Stimulated activated CD4-positive, alpha-beta T cell treated with anti-CD3 and anti-CD28 coated beads, Interleukin-12 subunit alpha, Interleukin-12 subunit beta, amount 100 ng/mL, for 4 hours (primary cell): ENCODE measurements around the gene NOL6.
"Not testable (repeated sequence)": the region's sequence is repeated elsewhere in the genome, so short reads cannot be mapped to it uniquely, and the experiment has no call there.

Source experiments
- DNase-seq: peaks from one replicate; pipeline ENCODE4 v3.0.0-alpha.2; 2020

Gene NOL6

GRCh38 chr9:33431420-33431819, 42.3 kb downstream of the NOL6 start:
- DNase-seq, result no peak

DNA sequence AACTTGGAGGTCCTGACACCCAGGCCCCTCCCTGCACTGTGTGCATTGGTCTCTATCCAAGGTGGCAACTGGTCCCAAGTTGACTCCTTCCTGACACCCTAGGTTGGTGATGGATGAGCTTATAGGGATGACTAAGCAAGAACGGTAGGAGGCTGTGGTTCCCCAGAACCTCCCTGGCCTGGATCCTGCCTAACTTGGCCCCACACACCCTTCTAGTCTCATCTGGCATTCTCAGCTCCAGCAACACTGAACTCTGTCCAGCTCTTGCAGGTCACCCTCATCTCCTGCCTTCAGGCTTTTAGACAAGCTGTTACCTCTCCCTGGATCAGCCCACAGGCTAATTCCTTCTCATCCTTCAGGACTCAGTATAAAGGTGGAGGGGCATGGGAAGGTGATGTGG, 42.8 kb downstream of the NOL6 start:
- DNase-seq, result no peak

GRCh38 chr9:33429256-33429985, 44.3 kb downstream of the NOL6 start:
- no peak for DNase-seq

DNA sequence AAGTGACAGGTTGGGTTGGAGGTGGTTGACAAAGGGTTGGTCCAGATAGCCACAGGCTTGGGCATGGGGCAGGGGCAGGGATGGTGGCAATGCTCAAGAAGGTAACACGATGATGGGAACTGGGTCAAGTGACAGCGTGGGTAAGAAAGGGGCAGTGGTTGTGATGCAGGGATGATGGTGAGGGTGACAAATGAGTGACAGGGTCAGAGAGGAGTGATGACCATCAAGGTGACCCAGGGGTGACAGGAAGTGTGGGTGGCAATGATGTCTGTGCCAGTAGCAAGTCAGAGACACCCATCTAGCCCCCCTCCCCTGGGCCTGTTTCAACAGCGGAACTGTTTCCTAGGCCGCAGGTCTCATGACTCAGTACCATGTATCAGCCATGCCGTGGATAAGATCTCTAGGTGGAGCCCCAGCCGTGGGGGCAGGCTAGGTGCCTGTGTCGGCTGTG, 46.9 kb downstream of the NOL6 start:
- DNase-seq, result no peak

DNA sequence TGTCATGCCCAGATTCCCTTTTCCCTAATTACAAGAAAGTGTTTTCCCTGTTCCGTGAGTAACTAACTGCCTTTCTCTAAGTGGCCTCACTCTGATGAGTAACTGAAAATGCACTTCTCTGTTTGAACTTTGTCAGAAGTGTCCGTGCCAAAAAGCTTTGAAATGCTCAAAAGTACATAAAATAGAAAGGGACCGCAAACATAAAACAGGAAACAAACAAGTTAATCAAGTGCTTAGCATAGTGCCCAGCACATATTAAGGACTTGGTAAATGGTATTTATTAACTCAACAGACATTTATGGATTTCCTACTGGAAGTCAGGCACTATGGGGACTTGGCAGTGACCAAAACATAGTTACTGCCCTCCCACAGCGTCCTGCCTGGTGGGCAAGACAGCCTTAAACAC, 48.6 kb downstream of the NOL6 start:
- no peak for DNase-seq

DNA sequence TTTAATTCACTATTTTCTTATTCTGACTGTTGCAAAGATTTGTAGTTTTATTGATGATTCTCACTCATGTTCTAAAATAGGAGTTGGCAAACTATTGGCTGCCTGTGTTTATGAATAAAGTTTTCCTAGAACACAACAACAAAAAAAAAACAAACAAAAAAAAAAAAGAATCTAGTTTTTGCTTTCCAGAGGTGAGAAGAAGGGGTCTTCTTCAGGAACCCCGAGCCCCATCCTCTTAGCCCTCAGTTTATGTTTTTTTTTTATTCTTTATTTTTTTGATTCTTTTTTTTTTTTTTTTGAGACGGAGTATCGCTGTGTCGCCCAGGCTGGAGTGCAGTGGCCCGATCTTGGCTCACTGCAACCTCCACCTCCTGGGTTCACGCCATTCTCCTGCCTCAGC, 49.2 kb downstream of the NOL6 start:
- not testable (repeated sequence) for DNase-seq

DNA sequence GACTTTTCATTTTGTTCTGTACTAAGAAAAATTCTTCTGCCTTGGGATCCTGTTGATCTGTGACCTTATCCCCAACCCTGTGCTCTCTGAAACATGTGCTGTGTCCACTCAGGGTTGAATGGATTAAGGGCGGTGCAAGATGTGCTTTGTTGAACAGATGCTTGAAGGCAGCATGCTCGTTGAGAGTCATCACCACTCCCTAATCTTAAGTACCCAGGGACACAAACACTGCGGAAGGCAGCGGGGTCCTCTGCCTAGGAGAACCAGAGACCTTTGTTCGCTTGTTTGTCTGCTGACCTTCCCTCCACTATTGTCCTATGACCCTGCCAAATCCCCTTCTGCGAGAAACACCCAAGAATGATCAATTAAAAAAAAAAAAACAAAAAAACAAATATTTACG, 49.7 kb downstream of the NOL6 start:
- not testable (repeated sequence) for DNase-seq

- DNase-seq, result no peak
These were observed 53.9 kb downstream of the NOL6 start for GRCh38 chr9:33419708-33420303.

- no peak for DNase-seq
These were observed 55.6 kb downstream of the NOL6 start for GRCh38 chr9:33418090-33418489.

DNA sequence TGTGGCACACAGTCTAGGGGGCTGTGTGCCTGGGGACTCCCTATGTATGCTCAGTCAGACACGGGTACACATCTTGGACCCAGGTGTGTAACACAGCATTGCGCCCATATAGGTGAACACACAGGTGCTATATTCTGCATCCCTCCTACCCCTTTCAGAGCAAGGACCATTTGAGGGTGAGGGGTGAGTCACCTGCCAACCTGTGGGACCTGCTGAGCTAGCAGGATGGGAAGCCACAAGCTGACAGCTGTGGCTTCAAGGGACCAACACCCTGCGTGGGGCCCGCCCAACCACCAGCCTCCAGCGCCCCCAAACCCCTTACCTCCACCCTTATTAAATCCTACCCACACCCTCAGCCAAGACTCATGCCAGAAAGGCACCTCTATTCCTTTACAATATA, 56.7 kb downstream of the NOL6 start:
- no peak for DNase-seq

GRCh38 chr9:33415501-33416038, 58.2 kb downstream of the NOL6 start:
- peak; percentile 81 for DNase-seq

DNA sequence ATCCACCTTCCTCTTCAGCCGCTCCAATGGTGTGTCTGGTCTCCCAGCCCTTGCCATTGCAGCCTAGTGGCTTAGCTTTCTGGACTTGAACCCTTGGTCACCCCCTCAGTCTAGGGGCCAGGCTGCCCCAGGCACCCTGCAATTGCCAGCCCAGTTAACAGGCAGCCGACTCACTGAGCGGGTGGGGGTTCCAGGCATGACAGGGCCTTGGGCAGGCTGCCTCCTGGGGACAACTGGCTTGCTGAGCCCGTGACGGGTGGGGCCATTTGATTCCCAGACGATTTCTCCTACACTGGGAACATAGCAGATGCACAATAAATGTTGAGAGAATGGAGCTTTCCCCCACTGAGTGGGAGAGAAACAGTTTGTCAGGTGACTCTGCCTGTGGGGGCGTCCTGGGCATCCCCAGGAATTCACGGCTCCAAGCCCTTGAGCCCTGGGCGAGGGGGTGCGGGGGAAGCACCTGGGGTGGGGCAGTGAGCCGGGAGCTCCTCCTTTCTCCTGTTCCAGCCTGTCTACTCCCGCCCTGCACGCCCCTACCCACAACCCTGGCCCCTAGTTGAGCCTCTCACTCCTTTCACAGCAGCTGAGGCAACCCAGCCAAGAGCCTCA, 58.7 kb downstream of the NOL6 start:
- DNase-seq, result no peak

- no peak for DNase-seq
These were observed 59.5 kb downstream of the NOL6 start for GRCh38 chr9:33414268-33414667.
